ENCODE results near the gene SAG. TPM values are rescaled to one million over a fixed set of nuclear protein-coding genes. Genes with fewer than 3 reads are reported as not detected.
A peak's percentile ranks its signal among the peaks of the same experiment; 100 is the strongest.
"Not testable (repeated sequence)": the region's sequence is repeated elsewhere in the genome, so short reads cannot be mapped to it uniquely, and the experiment has no call there.

SAG gene
- total RNA-seq, 2 donors from 2014 or later, result not detected

DNA sequence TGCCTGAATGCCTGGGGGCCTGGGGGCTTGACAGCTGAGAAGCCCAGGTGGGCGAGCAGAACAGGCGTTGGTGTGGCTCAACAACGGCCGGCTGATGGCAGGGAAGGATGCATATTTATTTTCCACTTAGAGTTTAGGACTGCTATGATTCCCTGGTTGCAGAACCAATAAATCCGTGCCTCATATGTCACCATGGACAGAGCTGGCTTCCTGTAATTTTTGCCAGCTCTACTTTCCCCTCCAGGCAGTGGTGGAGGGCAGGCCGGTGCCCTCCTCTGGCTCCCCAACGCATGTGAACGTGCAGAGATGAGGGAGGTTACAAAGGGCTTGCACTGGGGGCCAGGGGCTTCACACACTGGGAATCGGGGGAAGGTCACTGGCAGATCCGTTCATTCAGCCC lies 18.2 kb downstream of the SAG start:
- ATAC-seq (no peak), DNase-seq (no peak)
- intact Hi-C loops (cut with DNase I), result no loop called here

DNA sequence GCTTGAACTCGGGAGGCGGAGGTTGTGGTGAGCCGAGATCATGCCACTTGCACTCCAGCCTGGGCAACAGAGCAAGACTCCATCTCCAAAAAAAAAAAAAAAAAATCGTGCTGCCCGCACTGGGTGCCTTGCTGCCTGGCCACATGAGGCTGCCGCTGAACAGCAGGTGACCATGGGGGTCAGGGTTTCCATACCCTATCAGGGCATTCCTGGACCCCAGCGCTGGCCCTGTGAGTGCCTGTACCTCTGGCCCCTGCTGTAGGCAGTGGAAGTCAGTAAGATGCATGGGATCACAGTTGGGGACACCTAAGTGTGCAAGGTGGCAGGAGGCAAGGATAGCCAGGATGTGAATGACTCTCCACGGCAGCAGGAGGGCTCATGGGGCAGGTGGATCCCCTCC lies 18.9 kb downstream of the SAG start:
- DNase-seq (no peak), ATAC-seq (no peak)
- intact Hi-C loops (cut with DNase I), result no loop called here

DNA sequence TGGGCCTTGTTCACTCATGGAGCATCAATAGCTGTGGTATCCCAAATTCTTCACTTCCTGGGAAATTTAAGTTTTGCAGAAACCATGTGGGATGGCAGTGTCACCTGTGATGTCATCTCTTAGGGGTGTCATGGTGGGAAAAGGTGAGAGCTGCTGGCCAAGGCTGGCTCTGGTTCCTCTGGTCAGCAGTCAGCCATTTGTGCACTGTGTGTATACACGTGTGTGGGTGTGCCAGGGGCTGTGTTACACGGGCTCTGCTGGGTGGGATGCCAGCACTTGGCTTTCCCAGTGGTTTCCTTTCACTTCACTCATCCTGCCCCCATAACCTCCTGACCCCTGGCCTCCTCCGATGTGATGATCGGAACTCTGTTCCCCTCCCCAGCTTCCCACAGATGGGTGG lies 21.3 kb downstream of the SAG start:
- DNase-seq (no peak), ATAC-seq (no peak)
- intact Hi-C loops (cut with DNase I), result no loop called here

DNA sequence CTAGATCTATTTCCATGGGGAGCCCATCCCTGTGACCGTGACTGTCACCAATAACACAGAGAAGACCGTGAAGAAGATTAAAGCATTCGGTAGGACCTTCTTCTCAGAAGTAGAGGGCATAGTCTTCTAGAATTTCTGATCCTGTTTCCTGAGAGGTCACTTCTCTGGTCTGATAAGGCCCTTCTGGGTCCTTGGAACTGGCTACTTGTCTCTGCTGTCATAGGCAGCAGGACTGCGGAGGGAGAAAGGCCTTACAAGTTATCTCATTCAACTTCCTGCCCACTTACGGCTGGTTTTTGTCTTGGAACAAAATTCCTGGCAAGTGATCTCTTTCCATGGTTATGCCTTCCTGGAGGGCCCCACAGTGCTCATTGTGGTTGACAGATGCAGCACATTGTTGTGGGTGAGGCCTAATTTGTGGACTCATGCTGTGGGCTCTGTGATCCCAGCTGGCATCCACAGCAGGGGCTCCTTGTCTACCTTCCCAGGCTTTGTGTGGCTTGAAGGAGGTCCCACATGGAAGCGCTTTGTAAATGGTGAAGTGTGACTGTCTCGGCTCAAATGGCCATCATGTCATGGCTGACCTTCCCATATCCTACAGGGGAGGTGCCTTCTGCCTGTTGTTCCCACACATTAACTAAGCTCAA lies 22.0 kb downstream of the SAG start:
- intact Hi-C loops (cut with DNase I), result no loop called here
- ATAC-seq, result peak in 1 of 2 donors; percentile 24
- no peak for DNase-seq

DNA sequence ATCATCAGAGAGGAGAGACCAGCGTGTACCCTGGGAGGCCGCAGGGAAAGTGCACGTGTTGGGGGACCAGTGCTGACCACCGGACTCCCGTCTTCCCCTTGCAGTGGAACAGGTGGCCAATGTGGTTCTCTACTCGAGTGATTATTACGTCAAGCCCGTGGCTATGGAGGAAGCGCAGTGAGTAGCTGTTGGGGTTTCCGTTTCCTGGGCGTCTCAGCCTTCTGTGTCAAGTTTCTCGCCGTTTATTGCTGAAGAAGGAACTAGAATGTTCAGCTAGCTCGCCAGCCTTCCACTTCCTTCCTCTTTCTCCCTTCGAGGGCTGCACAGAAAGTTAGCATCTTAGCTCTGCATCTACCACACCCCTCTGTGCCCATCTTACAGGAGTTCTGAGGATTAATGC lies 23.9 kb downstream of the SAG start:
- ATAC-seq, result peak; percentile 78 to 86
- DNase-seq, result peak; percentile 64
- intact Hi-C loops (cut with DNase I), result no loop called here

DNA sequence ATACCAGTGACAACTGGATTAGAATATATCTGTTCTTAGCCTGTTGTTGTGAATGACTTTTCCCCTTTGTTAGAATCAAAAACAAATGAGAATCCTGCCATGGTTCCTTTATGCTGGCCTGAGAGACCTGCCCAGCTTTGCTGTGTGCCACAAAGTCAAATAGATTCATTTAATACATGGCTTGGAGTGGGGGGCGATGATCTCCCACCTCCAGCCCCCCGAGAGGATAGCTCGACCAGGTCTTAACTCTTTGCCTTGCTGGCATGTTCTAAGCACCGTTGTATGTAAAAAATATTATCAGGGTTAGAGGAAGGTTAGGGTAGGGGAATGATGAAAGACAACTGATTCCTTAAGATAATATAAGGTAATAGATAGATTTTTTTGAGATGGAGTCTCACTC lies 24.5 kb downstream of the SAG start:
- DNase-seq (no peak), ATAC-seq (no peak)
- intact Hi-C loops (cut with DNase I), result no loop called here

DNA sequence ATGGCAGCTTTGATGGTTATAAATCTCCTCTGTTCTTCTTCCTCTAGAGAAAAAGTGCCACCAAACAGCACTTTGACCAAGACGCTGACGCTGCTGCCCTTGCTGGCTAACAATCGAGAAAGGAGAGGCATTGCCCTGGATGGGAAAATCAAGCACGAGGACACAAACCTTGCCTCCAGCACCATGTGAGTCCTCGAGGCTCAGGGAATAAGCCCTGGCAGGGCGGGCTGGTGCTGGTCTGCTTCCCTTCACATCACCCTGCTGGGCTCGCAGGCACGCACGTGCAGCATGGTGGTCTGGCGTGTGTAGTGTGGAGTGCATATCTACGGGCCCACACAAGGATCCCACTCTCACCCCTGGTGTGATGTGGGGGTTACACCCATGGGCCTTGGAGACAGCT lies 27.3 kb downstream of the SAG start:
- intact Hi-C loops (cut with DNase I), result no loop called here
- no peak for DNase-seq
- no peak for ATAC-seq

DNA sequence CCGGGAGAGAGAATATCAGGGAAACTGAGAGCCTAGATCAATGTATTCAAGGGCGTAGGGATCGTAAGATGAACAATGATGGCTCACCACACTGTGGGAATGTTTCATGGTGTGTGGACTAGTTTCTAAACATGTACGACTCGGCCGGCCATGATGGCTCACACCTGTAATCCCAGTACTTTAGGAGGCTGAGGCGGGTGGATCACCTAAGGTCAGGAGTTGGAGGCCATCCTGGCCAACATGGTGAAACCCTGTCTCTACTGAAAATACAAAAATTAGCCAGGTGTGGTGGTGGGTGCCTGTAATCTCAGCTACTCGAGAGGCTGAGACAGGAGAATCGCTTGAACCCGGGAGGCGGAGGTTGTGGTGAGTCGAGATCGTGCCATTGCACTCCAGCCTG lies 28.5 kb downstream of the SAG start:
- ATAC-seq; DNase-seq; intact Hi-C loops (cut with DNase I): not testable (repeated sequence)

DNA sequence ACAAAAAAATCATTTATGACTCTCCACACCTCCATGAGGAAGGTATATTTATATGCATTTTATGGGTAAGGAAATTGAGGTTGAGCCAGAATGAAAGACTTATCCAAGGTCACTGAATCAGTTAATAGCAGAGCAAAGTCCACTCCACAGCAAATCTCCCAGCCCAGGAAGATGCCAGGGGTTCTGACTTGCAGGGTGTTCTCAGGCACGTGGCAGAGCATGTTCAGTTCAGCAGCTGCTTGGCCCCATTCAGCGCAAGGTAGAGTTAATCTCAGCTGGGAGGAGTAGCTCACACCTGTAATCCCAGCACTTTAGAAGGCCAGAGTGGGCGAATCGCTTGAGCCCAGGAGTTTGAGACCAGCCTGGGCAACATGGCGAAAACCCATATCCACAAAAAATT lies 28.9 kb downstream of the SAG start:
- ATAC-seq (no peak), DNase-seq (no peak)
- intact Hi-C loops (cut with DNase I), result no loop called here

DNA sequence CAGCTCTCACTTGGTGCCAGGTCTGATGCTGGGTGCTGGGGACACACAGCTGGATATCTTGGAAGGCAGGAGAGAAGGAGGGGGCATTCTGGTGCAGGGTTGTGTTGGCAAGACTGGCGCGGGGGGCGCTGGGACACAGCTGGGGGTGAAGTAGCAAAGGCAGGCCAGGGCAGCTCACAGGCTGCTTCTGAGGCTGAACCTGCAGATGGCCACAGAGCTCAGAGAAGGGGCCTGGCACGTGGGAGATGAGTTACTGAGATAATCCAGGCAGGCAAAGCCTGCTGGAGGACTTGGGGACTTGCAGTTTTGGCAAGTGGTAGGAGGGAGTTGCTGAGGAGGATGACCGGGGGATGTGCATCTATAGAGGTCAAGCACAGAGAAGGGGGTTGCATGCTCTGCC lies 30.4 kb downstream of the SAG start:
- ATAC-seq, result no peak
- intact Hi-C loops (cut with DNase I), result no loop called here
- DNase-seq, result no peak

DNA sequence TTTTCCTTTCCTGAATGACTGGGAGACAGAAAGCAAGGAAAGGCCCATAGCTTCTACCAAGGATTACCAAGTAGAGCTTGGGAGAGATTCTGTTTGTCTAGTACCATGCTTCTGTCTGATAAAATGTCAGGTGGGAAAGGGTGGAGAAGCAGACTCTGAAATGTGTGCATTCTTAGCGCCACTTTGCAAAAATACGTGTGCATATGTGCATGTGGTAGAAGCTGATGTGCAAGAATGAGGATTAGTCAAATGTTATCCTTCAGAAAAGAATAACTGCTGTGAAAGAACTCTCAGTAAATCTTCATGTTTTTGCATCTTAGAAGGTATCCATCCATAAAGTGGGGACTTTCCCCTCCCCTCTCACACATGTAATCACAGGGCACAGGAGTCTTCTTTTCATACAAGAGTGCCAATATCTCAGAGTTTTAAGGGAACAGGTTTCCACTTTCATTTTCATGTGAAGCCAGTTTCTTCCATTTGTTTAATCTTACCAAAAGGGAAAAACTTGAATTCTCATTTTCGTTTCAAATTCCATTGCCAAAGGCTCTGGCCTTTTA lies 31.3 kb downstream of the SAG start:
- intact Hi-C loops (cut with DNase I), result no loop called here
- no peak for ATAC-seq
- no peak for DNase-seq

DNA sequence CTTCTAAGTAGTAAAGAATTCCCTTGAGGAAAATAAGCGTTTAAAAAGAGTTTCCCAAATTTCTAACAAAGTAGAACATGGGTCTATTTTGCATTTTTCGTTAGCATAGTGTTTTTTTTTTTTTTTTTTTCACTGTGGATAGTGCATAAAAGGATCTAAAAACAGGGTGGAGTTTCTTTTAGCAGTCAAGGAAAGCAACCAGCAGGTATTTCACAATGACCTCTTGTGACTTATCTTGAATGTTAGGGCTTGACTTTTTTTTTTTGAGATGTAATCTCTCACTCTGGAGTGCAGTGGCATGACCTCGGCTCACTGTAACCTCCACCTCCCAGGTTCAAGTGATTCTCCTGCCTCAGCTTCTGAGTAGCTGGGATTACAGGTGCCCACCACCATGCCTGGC lies 31.8 kb downstream of the SAG start:
- intact Hi-C loops (cut with DNase I), result no loop called here
- ATAC-seq (no peak), DNase-seq (no peak)

DNA sequence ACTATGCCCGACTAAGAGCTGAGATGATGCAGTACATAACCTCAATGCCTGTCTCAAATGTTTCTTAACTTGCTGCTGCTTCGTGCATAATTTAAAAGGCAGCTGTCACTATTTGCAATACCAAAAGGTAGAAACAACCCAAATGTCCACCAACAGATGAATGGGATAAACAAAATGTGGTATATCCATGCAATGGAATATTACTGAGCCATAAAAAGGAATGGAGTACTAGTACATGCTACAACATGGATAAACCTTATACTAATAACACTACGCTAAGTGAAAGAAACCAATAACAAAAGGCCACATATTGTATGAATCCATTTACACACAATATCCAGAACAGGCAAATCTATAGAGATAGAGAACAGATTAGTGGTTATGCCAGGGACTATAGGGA lies 33.7 kb downstream of the SAG start:
- DNase-seq, result no peak
- intact Hi-C loops (cut with DNase I), result no loop called here
- no peak for ATAC-seq

DNA sequence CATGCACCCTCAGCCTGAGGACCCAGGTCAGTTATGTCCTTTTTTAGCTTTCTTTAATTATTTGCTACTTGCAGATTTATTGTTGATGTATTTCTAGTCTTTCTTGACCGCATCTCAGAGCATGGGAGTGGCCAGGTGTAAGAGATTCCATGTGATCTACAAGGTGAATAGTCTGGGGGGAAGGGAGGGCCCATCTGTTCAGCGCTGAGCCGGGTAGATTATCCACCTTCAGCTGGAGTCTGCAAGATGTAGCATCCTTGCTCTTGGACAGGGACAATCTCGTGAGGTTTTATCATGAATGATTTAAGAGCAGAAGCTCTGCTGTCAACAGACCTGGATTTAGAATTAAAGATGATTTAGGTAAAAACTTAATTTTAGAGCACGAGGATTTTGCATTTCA lies 34.7 kb downstream of the SAG start:
- DNase-seq (no peak), ATAC-seq (no peak)
- intact Hi-C loops (cut with DNase I), result no loop called here

DNA sequence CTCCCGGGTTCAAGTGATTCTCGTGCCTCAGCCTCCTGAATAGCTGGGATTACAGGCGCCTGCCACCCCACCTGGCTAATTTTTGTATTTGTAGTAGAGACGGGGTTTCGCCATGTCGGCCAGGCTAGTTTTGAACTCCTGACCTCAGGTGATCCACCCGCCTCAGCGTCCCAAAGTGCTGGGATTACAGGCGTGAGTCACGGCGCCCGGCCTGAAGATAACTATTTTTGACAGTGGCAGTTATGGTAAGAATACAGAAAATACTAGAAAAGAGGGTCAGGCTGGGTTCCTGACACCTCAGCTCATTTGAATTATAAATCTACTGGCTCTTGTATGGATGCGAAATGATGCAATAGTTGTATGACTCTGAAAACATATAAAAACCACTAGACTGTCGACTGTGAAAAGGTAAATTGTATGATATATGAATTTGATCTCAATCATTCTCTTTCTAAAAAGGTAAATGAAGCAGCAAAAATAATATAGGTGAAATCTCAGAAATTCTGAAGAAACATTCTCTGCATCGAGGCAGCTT lies 35.6 kb downstream of the SAG start:
- ATAC-seq (no peak), DNase-seq (no peak)
- intact Hi-C loops (cut with DNase I), result no loop called here

DNA sequence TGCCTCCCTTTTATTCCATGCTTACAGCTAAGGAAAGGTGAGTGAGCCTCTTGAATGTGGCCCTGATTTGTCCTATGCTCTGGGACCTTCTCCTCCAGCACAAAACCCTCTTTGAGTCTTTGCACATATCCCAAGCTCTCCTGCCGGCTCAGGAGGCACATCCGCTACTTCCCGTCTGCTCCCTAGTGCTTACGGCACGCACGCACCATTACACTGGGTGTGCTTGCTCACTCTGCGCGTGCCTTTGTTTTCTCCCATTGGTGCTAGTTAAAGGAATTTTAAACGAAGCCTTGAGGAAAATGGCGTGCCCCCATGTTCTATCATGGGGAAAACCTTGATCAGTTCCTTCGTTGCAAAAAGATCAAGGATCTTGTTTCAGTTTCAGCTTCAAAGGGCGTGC lies 38.8 kb downstream of the SAG start:
- ATAC-seq (no peak), DNase-seq (no peak)
- intact Hi-C loops (cut with DNase I), result no loop called here

DNA sequence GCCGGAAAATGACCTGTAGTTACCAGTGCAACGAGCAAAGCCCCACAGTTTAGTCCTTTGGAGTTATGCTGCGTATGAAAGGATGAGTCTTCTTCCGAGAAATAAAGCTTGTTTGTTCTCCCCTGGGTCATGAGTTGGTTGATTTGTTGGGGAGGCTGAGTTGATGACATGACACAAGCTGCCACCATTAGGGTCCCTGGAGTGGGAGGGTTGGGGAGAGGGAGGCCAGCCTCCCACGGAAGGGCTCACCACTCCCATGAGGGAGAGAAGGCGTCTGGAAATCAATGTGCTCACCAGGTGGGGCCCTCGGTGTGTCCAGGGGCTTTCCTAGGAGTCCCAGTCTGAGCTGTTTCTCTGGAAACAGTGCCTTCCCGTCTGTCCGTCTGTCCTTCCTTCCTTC lies 39.3 kb downstream of the SAG start:
- ATAC-seq (no peak), DNase-seq (no peak)
- intact Hi-C loops (cut with DNase I), result no loop called here

DNA sequence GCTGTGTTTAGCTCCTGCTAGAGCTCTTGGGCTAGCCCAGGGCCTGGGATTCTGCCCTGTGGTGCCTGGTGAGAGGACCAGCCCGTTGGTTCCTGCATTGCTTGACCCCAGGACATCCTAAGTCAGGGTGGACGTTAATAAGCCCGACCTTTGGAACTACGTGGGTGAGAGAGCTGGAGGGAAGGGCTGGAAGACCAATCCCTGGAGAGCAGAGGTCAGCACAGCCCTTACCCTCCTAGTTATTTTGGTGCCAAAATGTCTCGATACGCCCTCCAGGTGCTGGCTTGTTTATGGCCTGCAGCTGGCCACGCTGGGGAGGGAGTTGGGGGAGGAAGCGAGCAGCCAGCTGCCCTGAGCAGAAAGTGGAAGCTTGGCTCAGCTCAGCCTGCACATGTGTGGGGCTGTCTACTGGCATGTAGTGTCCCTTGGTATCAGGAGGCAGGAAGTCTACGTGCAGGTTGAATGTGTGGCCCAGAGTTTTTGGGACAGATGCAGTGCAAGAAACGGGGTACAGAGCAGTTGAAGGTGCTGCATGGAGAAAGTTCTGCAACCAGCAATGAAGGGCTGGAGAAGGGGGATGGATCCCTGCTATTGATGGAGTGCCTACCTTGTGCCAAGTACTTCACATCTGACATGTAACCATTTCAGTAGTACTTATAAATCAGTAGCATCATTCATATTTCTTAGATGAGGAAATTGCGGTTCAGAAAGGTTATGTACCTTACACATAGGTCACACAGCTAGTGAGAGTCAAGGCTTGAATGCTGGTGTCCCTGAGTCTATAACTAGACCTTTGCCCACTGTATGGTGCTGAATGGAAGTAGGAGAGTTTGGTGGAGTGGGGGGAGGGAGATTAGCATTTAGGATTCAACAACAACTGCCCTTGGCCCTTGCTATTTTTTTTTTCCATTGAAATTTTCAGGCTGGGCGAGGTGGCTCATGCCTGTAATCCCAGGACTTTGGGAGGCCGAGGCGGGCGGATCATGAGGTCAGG lies 41.7 kb downstream of the SAG start:
- ATAC-seq (peak; percentile 51 to 53), DNase-seq (no peak)
- intact Hi-C loops (cut with DNase I), result no loop called here

DNA sequence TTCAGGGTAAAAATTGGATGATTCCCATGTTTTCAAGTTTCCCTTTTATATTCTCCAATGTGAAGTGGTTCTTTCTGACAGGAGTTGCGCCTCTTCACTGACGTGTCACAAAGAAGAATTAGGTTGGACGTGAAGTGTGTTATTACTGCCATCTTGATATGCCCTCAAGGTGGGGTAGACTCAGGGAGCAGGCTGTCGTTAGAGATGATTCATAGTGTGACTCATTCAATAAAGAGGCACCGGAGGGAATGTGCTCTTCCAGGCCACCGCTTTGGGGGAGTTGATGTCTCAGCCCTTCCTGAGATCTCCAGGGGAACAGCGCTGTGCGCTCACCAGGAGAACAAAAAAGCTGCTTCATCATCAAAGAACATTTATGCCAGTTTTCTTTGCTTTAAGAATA lies 43.1 kb downstream of the SAG start:
- intact Hi-C loops (cut with DNase I), result no loop called here

DNA sequence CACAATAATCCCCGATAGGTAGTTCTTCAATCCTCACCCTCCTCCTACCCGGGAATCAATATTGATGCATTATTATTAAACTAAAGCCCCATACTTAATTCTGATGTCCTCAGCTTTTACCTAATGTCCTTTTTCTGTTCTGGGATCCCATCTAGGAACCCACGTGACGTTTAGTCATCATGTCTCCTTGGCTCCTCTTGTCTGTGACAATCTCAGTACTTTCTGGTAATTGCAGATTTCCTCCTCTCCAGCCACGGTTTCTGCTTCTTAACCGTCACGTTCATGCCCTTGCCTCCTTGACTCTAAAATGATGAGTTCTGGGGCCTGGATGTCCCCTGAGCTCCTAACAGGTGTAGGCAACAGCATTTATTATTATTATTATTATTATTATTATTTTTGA lies 43.8 kb downstream of the SAG start:
- intact Hi-C loops (cut with DNase I), result no loop called here
- no peak for ATAC-seq
- DNase-seq, result no peak

More for the DNA sequence above, 43.1 kb downstream of the SAG start:
- DNase-seq (peak; percentile 37), ATAC-seq (peak in 1 of 2 donors; percentile 53)
